ENCODE results near the gene MC3R.

MC3R gene

DNA sequence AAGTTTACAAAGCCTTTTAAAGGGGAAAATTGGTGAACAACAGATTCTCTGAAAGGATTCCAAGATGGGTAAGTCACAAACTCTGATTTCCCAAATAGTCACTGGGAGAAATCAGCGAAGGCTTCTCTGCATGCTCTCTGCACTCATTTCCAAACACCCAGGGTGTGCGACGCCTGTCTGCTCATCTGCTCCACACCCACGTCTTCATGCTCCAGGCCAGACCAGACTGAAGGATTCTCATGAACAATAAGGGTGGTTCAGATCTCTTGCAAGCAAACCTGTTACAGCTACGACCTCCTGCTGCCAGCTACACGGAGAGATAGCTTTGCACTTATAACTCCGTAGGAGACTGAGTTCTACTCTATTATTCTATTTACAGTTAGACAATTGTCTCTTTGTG is 1.4 kb downstream of the MC3R start:
- no peak for DNase-seq (ENCODE audit: low read depth)

DNA sequence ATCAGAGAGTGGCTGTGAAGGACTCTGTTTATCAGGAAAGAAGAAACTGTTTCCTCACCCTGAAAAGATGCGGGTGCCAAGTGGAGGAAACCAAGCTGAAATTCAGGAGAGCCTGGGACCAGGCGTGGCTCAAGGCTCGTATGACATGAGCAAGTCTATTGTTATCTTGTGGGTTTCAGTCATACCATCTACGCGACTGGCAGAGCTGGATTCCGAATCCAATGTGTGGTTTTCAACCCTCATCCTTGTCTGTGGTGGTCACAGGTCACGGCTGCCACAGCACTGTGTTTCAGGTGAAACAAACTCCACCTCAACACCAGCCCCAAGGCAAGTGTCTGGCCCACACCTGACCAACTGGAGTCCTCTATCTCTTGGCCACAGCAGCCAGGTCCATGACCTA is 9.1 kb downstream of the MC3R start:
- DNase-seq (ENCODE audit: low read depth), result no peak

DNA sequence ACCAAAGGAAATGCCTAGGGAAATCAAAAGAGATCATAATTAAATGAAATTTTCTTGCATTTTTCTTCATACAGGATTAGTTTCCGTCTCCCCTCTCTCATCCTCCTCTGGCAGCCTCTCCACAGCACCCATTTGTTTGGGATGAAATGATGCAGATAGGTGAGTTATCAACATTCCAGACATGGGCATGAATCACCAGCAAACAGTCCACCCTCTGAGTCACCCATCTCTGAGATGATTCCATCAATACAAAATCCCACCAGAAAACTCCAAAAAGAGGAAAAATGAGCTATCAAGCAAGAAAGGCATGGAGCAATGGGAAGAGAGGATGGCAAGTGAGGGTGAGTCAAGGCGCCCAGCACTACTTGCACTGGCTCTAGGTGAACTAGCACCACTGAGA is 11.4 kb downstream of the MC3R start:
- no peak for DNase-seq (ENCODE audit: low read depth)

DNA sequence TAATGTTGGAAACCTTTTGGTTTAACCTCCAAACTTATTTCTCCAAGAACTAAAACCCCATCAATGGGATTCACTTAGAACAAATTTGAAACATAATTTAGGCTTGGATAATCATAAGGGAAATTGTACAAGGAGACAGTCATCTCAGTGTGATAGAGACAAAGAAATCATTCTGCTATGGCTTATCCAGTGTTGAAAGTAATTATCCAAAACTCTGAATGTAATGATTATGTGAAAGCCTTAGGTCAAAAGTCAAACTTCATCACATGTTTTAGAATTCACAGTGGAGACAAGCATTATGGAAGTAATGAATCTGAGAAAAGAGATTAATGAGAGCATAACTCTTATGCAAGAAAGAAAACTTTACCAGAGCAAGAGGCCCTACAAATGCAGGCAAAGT is 20.0 kb downstream of the MC3R start:
- no peak for DNase-seq (ENCODE audit: low read depth)

DNA sequence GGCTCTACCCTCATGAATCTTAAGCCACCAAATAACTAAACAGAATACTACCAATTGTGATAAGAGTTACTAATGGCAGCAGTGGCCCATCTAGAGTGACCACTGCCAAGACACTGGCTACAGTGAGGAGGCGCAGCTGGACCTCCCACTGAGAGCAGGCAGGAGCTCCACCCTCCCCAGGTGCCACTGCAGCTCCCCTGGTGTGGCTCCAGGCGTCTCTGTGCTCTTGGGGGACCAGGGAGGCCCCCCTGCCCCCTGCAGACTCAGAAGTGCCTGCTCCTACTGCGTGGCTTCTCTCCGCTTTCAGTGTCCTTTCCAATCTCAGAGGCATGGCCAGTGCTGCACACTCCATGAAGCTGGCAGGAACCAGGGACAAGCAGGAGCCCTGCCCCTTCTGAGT is 23.4 kb downstream of the MC3R start:
- no peak for DNase-seq (ENCODE audit: low read depth)

DNA sequence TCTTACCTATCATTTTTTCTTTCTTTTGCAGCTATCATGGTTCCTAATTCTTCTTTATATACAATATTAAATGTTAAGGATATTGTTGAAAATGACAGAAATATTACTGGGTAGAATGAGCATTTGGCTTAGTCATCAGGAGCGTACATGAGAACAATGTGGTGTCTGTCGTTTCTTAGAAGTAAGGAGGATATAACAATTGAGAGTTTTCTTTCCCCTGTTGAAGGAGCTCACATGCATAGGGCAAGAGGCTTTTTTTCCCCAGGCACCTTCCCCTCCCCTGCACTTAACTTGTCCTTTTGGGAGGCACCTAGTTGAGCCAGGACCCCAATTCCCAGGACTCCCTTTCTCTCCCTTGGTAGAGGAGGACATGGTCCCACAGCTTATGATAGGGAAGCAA is 25.0 kb downstream of the MC3R start:
- DNase-seq (ENCODE audit: low read depth), result no peak

DNA sequence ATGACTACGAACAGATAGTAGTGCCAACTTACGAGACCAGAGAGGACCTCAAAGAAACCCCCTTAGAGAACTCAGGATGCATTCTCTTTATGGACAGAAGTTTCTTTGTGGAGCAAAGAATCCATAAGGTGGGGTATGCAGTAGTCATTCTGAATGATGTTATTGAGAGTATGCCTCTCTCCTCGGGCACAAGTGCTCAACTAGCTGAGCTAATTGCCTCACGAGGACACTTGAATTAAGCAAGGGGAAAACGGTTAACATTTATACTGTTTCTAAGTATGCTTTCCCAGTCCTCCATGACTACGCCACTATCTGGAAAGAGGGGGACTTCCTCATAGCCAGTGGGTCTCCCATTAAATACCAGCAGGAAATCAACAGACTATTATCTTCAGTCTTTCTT is 25.6 kb downstream of the MC3R start:
- DNase-seq (ENCODE audit: low read depth), result no peak

DNA sequence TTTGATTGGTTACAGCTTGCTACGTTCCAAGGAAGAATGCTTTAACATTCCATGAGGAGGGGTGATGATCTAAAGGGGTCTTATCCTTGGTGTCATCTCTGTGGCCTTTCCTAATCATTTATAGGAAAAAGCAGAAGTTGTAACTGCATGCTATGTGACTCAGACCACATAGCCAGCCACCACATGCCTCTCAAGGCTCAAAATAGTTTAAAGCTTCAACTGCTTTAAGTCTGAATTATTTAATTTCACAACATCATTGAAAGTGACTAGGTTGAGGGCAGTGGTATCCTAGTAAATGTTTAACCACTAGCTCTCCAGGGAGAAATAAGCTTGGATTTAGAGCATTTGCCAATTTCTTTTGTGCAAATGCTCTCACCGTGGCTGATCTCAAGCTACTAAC is 29.7 kb downstream of the MC3R start:
- no peak for DNase-seq (ENCODE audit: low read depth)

DNA sequence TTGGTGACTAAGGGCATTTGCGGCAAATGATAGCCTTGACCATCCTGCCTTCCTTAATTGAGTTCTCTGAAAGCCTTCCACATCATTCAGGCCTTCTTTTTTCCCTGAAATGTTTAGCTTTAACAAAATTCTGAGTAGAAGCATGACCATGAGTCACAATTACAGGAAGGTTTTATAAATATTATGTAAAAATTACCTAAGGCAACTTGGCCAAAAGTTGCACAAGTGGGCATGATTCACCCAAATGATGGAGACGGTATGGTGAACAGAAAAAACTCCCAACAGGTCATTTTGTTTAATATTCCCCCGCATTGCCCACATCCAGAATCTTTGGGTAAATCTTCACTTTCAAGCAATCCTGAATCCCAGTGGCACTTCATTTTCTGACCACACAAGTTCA is 37.0 kb downstream of the MC3R start:
- DNase-seq (ENCODE audit: low read depth), result no peak

DNA sequence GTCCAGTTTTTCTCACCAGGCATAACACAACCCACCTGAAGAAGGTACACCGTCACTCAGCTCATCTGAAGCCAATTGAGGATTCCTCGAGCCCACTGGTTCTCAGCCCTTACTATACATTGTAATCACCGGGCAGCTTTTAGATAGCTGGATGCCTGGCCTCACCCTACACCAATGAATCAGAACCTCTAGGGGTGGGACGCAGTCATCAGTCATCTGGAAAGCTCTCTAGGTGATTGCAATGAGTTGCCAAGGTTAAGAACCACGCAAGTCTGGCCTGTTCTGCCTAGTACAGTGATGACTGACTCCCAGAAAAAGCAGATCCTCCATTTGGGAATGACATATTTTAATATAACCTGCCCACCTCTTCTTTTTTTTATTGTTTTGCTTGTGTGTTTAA is 41.1 kb downstream of the MC3R start:
- no peak for DNase-seq (ENCODE audit: low read depth)

DNA sequence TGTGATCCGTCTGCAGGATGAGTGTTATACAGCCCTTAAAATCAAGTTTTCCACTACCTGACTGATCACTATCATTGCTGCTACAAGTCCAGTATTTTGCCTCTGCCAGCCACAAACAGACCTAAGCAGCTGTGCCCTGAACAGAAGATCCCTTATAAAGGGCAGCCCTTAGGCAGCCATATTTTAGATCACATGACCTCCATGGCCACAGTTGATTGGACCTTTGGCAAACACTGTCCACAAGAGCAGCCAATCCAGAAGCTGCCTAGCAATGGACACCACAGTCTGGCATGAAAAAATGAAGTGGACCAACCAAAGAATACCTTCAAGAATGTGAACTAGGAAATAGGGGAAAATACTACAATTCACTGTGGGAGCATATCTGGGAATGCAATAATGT is 50.8 kb downstream of the MC3R start:
- DNase-seq (ENCODE audit: low read depth), result no peak
